Liver (tissue), 9 donors: ENCODE results near the gene ARHGAP32. TPM values are rescaled to one million over a fixed set of nuclear protein-coding genes. Genes with fewer than 3 reads are reported as not detected.

Source experiments
- DNase-seq: peaks from one replicate; pipeline ENCODE4 v3.0.0-alpha.2; 2017; ENCODE audit warnings: low spot score
- H3K27ac ChIP-seq, 2 donors: one replicate each; pipeline ENCODE4 v1.7.0; 2013; ENCODE audit warnings: inconsistent platforms in 2 of 2, low read length in 2 of 2, control low read depth in 1 of 2, low read depth in 1 of 2, mild to moderate bottlenecking in 1 of 2
- H3K27me3 ChIP-seq, 4 donors: one replicate each; pipeline versions ENCODE4 v1.6.1 to v1.7.0; 2013; ENCODE audit warnings: low read length in 3 of 4, inconsistent platforms in 1 of 4, mild to moderate bottlenecking in 1 of 4, moderate library complexity in 1 of 4; ENCODE audit not compliant: control insufficient read depth in 4 of 4, insufficient read depth in 4 of 4
- H3K36me3 ChIP-seq, 4 donors: one replicate each; pipeline versions ENCODE4 v1.6.1 to v1.7.0; 2013; ENCODE audit warnings: low read length in 3 of 4, mild to moderate bottlenecking in 3 of 4, low read depth in 1 of 4, moderate library complexity in 1 of 4; ENCODE audit not compliant: control insufficient read depth in 4 of 4, insufficient read depth in 3 of 4
- H3K4me1 ChIP-seq, 4 donors: one replicate each; pipeline versions ENCODE4 v1.6.1 to v1.7.0; 2013; ENCODE audit warnings: low read length in 3 of 4, mild to moderate bottlenecking in 3 of 4, moderate library complexity in 1 of 4; ENCODE audit not compliant: control insufficient read depth in 4 of 4, insufficient read depth in 4 of 4
- H3K4me3 ChIP-seq, 3 donors: one replicate each; pipeline versions ENCODE4 v1.6.1 to v1.7.0; 2013; ENCODE audit warnings: low read length in 3 of 3, control low read depth in 1 of 3, low read depth in 1 of 3, mild to moderate bottlenecking in 1 of 3
- H3K9ac ChIP-seq, 2 donors: one replicate each; pipeline ENCODE4 v1.7.0; 2013; ENCODE audit warnings: low read length in 2 of 2, mild to moderate bottlenecking in 2 of 2, moderate library complexity in 2 of 2, control low read depth in 1 of 2, low read depth in 1 of 2
- H3K9me3 ChIP-seq, 4 donors: one replicate each; pipeline versions ENCODE4 v1.6.1 to v1.7.0; 2013; ENCODE audit warnings: low read length in 3 of 4; ENCODE audit not compliant: control insufficient read depth in 4 of 4
- ATF3 ChIP-seq: IDR thresholded peaks from 2 replicates; pipeline ENCODE4 v1.6.1; 2016; ENCODE audit warnings: antibody characterized with exemption
- CTCF ChIP-seq: fragments of 150-350 bp; IDR thresholded peaks from 2 replicates; pipeline ENCODE4 v1.5.1; 2017; ENCODE audit warnings: improper control_type of control experiment, low read depth, low read length; ENCODE audit not compliant: missing input control
- EGR1 ChIP-seq, 2 donors: IDR thresholded peaks; 2 replicates each; pipeline ENCODE4 v1.6.1; 2016 to 2018; ENCODE audit warnings: antibody characterized with exemption in 2 of 2, low read depth in 2 of 2
- FOXA1 ChIP-seq: IDR thresholded peaks from 2 replicates; pipeline ENCODE4 v1.6.1; 2016; ENCODE audit warnings: antibody characterized with exemption
- FOXA2 ChIP-seq: IDR thresholded peaks from 2 replicates; pipeline ENCODE4 v1.6.1; 2016; ENCODE audit warnings: antibody characterized with exemption
- GABPA ChIP-seq, 2 donors: IDR thresholded peaks in 1 of 2; conservative IDR thresholded peaks in 1 of 2; 2 replicates each; pipeline ENCODE4 v1.6.1; 2016; ENCODE audit warnings: antibody characterized with exemption in 2 of 2, mild to moderate bottlenecking in 1 of 2, moderate library complexity in 1 of 2
- HNF4A ChIP-seq, 2 donors: conservative IDR thresholded peaks; 2 replicates each; pipeline ENCODE4 v1.6.1; 2016; ENCODE audit warnings: antibody characterized with exemption in 2 of 2, mild to moderate bottlenecking in 2 of 2
- HNF4G ChIP-seq: IDR thresholded peaks from 2 replicates; pipeline ENCODE4 v1.6.1; 2016; ENCODE audit warnings: antibody characterized with exemption
- JUND ChIP-seq, 2 donors: IDR thresholded peaks; 2 replicates each; pipeline ENCODE4 v1.6.1; 2016; ENCODE audit warnings: antibody characterized with exemption in 2 of 2
- MAX ChIP-seq: IDR thresholded peaks from 2 replicates; pipeline ENCODE4 v1.6.1; 2016; ENCODE audit warnings: antibody characterized with exemption
- NR2F2 ChIP-seq: IDR thresholded peaks from 2 replicates; pipeline ENCODE4 v1.6.1; 2016; ENCODE audit warnings: antibody characterized with exemption
- RAD21 ChIP-seq, 2 donors: IDR thresholded peaks; 2 replicates each; pipeline ENCODE4 v1.6.1; 2016; ENCODE audit warnings: antibody characterized with exemption in 2 of 2, mild to moderate bottlenecking in 2 of 2
- REST ChIP-seq: IDR thresholded peaks from 2 replicates; pipeline ENCODE4 v1.6.1; 2016; ENCODE audit warnings: antibody characterized with exemption, mild to moderate bottlenecking
- RXRA ChIP-seq, 2 donors: IDR thresholded peaks; 2 replicates each; pipeline ENCODE4 v1.6.1; 2017 to 2018; ENCODE audit warnings: antibody characterized with exemption in 2 of 2, mild to moderate bottlenecking in 1 of 2
- SP1 ChIP-seq: IDR thresholded peaks from 2 replicates; pipeline ENCODE4 v1.6.1; 2018; ENCODE audit warnings: antibody characterized with exemption, mild to moderate bottlenecking
- TAF1 ChIP-seq: conservative IDR thresholded peaks from 2 replicates; pipeline ENCODE4 v1.6.1; 2016; ENCODE audit warnings: antibody characterized with exemption, mild to moderate bottlenecking
- YY1 ChIP-seq: IDR thresholded peaks from 2 replicates; pipeline ENCODE4 v1.6.1; 2016; ENCODE audit warnings: antibody characterized with exemption, mild to moderate bottlenecking
- ZBTB33 ChIP-seq: IDR thresholded peaks from 2 replicates; pipeline ENCODE4 v1.6.1; 2016; ENCODE audit warnings: antibody characterized with exemption
- WGBS: extraction: QIAGEN DNeasy Blood & Tissue Kit; methylation state at CpG from one replicate; pipeline ENCODE4 v1.1.7; 2013; 5-methylcytosine and 5-hydroxymethylcytosine counted together
- polyA plus RNA-seq, 2 donors: library from polyadenylated mRNA; stranded (reverse) in 1 of 2; unstranded in 1 of 2; fragments of 200-250 nt in 1 of 2; fragments of >200 nt in 1 of 2; fragmentation: Nextera tagmentation in 1 of 2; extraction: Ambion mirVana in 1 of 2; gene quantifications; one replicate each; pipeline versions ENCODE4 v1.2.1 to v1.2.3, GENCODE V29; 2013 to 2015
- total RNA-seq, 2 donors: library from RNA; depleted of rRNA; stranded (reverse); fragments of >200 nt; gene quantifications; one replicate each; pipeline ENCODE4 v1.2.3, GENCODE V29; 2014
- donor health status: healthy.
- donor health status: healthy.
- donor health status: healthy.
- donor health status: healthy.
- donor health status: healthy.

ARHGAP32 gene
- total and polyA plus RNA-seq, 4 donors: 1.8 to 13.1 (median 2.6) TPM

- no peak for TF ChIP-seq ZBTB33
- TF ChIP-seq FOXA2: no peak
Measured at GRCh38 chr11:129209891-129210830, 18.0 kb upstream of the ARHGAP32 start (continued).

- WGBS: 87% methylated on average over 1 of the region's 1 CpG
- Histone ChIP-seq H3K36me3 (no peaks in the 10 kb centered on the region), H3K4me3 (no peak overlapping the region), H3K9ac (no peak overlapping the region), H3K27ac (no peak overlapping the region), H3K27me3 (no peaks in the 10 kb centered on the region), H3K4me1 (no peaks in the 10 kb centered on the region), H3K9me3 (no peaks in the 10 kb centered on the region)
- no peak for DNase-seq
- TF ChIP-seq NR2F2: no peak
- no peak for TF ChIP-seq RAD21 (IDR thresholded peaks at IDR 0.05)
- no peak for TF ChIP-seq REST
- no peak for TF ChIP-seq EGR1 (IDR thresholded peaks at IDR 0.05; ENCODE audit: low read depth in 2 of 2)
- TF ChIP-seq GABPA (IDR thresholded peaks at IDR 0.05 in 1 of 2, conservative IDR thresholded peaks at IDR 0.05 in 1 of 2): no peak
- no peak for TF ChIP-seq TAF1
- TF ChIP-seq RXRA (IDR thresholded peaks at IDR 0.05): no peak
- no peak for TF ChIP-seq FOXA2
- no peak for TF ChIP-seq HNF4A (conservative IDR thresholded peaks at IDR 0.05)
- TF ChIP-seq FOXA1: no peak
- no peak for TF ChIP-seq MAX
- no peak for TF ChIP-seq YY1
- no peak for TF ChIP-seq SP1
- no peak for TF ChIP-seq ATF3
- no peak for TF ChIP-seq CTCF
- no peak for TF ChIP-seq HNF4G
- no peak for TF ChIP-seq JUND (IDR thresholded peaks at IDR 0.05)
- TF ChIP-seq ZBTB33: no peak
Measured at GRCh38 chr11:129208863-129209262, 16.7 kb upstream of the ARHGAP32 start.
